ENCODE measurements around the gene LCMT1.

Gene LCMT1

GRCh38 chr16:25157271-25157875 is 45.8 kb downstream of the LCMT1 start:
- H3K9ac ChIP-seq (ENCODE audit: low read length), result no peak overlapping the region
- no peak overlapping the region for H3K4me2 ChIP-seq (ENCODE audit: low read length)
- H3K27ac ChIP-seq (ENCODE audit: low read length), result no peak overlapping the region
- peaks cover 13% of the 10 kb centered on the region for H3K36me3 ChIP-seq (replicated peaks; ENCODE audit: low read depth, low read length)
- no peaks in the 10 kb centered on the region for H3K9me3 ChIP-seq (ENCODE audit: insufficient read depth, low read length)
- H3K4me1 ChIP-seq (ENCODE audit: low read length), result peaks cover 25% of the 10 kb centered on the region
- H4K20me1 ChIP-seq (ENCODE audit: insufficient read depth, low read length), result no peaks in the 10 kb centered on the region
- H3K4me3 ChIP-seq (ENCODE audit: low read length), result no peak overlapping the region
- H2AFZ ChIP-seq (ENCODE audit: low read depth, low read length), result no peak overlapping the region
- TF ChIP-seq CTCF (IDR thresholded peaks at IDR 0.05; ENCODE audit: low read depth, low read length) (no peak), EZH2phosphoT487 (IDR thresholded peaks at IDR 0.05; ENCODE audit: low read depth) (no peak)
- H3K27me3 ChIP-seq (ENCODE audit: low read depth, low read length), result no peaks in the 10 kb centered on the region
- H3K79me2 ChIP-seq (ENCODE audit: low read length), result no peaks in the 10 kb centered on the region

- TF ChIP-seq EZH2phosphoT487 (IDR thresholded peaks at IDR 0.05; ENCODE audit: low read depth), result no peak
- no peak for TF ChIP-seq CTCF (IDR thresholded peaks at IDR 0.05; ENCODE audit: low read depth, low read length)
- peaks cover 13% of the 10 kb centered on the region for H3K36me3 ChIP-seq (replicated peaks; ENCODE audit: low read depth, low read length)
Measured at GRCh38 chr16:25158401-25158800, 46.9 kb downstream of the LCMT1 start.

GRCh38 chr16:25161753-25162367 is 50.3 kb downstream of the LCMT1 start:
- Histone ChIP-seq H3K36me3 (replicated peaks; ENCODE audit: low read depth, low read length) (peaks cover 18% of the 10 kb centered on the region), H3K4me2 (ENCODE audit: low read length) (no peak overlapping the region), H2AFZ (ENCODE audit: low read depth, low read length) (no peak overlapping the region), H3K9ac (ENCODE audit: low read length) (no peak overlapping the region), H3K79me2 (ENCODE audit: low read length) (no peaks in the 10 kb centered on the region), H3K9me3 (ENCODE audit: insufficient read depth, low read length) (no peaks in the 10 kb centered on the region), H3K27me3 (ENCODE audit: low read depth, low read length) (no peaks in the 10 kb centered on the region), H3K4me1 (ENCODE audit: low read length) (peaks cover 2% of the 10 kb centered on the region), H3K27ac (ENCODE audit: low read length) (no peak overlapping the region), H3K4me3 (ENCODE audit: low read length) (no peak overlapping the region), H4K20me1 (ENCODE audit: insufficient read depth, low read length) (no peaks in the 10 kb centered on the region)
- TF ChIP-seq EZH2phosphoT487 (IDR thresholded peaks at IDR 0.05; ENCODE audit: low read depth) (no peak), CTCF (IDR thresholded peaks at IDR 0.05; ENCODE audit: low read depth, low read length) (no peak)

More at GRCh38 chr16:25158401-25158800, 46.9 kb downstream of the LCMT1 start:
- no peaks in the 10 kb centered on the region for H3K9me3 ChIP-seq (ENCODE audit: insufficient read depth, low read length)
- H2AFZ ChIP-seq (ENCODE audit: low read depth, low read length), result no peak overlapping the region
- no peaks in the 10 kb centered on the region for H3K27me3 ChIP-seq (ENCODE audit: low read depth, low read length)
- H3K9ac ChIP-seq (ENCODE audit: low read length), result no peak overlapping the region
- H3K79me2 ChIP-seq (ENCODE audit: low read length), result no peaks in the 10 kb centered on the region
- peaks cover 25% of the 10 kb centered on the region for H3K4me1 ChIP-seq (ENCODE audit: low read length)
- H4K20me1 ChIP-seq (ENCODE audit: insufficient read depth, low read length), result no peaks in the 10 kb centered on the region
- H3K4me3 ChIP-seq (ENCODE audit: low read length), result no peak overlapping the region
- H3K27ac ChIP-seq (ENCODE audit: low read length), result no peak overlapping the region
- no peak overlapping the region for H3K4me2 ChIP-seq (ENCODE audit: low read length)

- no peaks in the 10 kb centered on the region for H3K9me3 ChIP-seq (ENCODE audit: insufficient read depth, low read length)
- H3K27me3 ChIP-seq (ENCODE audit: low read depth, low read length), result no peaks in the 10 kb centered on the region
- TF ChIP-seq EZH2phosphoT487 (IDR thresholded peaks at IDR 0.05; ENCODE audit: low read depth) (no peak), CTCF (IDR thresholded peaks at IDR 0.05; ENCODE audit: low read depth, low read length) (no peak)
- H3K9ac ChIP-seq (ENCODE audit: low read length), result no peak overlapping the region
- no peak overlapping the region for H3K4me3 ChIP-seq (ENCODE audit: low read length)
- H2AFZ ChIP-seq (ENCODE audit: low read depth, low read length), result no peak overlapping the region
- H3K27ac ChIP-seq (ENCODE audit: low read length), result no peak overlapping the region
- H4K20me1 ChIP-seq (ENCODE audit: insufficient read depth, low read length), result no peaks in the 10 kb centered on the region
- no peaks in the 10 kb centered on the region for H3K4me1 ChIP-seq (ENCODE audit: low read length)
- peaks cover 16% of the 10 kb centered on the region for H3K36me3 ChIP-seq (replicated peaks; ENCODE audit: low read depth, low read length)
- H3K79me2 ChIP-seq (ENCODE audit: low read length), result no peaks in the 10 kb centered on the region
- H3K4me2 ChIP-seq (ENCODE audit: low read length), result no peak overlapping the region
Measured at GRCh38 chr16:25163683-25164082, 52.1 kb downstream of the LCMT1 start.

All from OCI-LY3 (cell line).